Fibroblast of skin of scalp (primary cell): ENCODE results near the gene IL36A.

Experiments
- DNase-seq: peaks from one replicate; pipeline ENCODE4 v3.0.0-alpha.2; 2013

IL36A gene

DNA sequence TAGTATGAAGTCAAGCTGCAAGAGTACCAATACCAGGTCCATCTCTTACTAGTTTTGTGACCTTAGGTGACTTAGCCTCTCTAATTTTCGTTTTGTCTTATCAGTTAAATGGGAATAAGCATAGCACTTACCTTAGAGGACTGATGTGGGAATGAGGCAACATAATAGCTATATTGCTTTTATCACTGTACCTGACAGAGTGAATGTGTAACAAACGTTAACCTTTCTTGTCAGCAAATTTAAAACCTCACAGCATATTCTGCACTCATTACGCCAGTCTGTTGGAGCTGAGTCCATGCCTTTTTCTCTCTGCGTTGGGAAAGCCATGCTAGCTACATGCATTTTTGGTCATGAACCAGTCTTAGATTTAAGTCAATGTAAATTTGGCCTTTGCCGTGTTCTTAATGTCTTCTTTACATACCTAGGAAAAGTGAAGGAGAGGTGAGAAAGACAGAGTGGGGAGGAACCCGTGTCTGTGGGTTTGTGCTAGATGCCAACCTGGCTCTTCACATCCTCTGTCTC, 47.2 kb downstream of the IL36A start, which contains the start of gene IL36B:
TSS of gene IL36B (minus strand) at position 472 of the 522 bp plus-strand sequence.
- no peak for DNase-seq

DNA sequence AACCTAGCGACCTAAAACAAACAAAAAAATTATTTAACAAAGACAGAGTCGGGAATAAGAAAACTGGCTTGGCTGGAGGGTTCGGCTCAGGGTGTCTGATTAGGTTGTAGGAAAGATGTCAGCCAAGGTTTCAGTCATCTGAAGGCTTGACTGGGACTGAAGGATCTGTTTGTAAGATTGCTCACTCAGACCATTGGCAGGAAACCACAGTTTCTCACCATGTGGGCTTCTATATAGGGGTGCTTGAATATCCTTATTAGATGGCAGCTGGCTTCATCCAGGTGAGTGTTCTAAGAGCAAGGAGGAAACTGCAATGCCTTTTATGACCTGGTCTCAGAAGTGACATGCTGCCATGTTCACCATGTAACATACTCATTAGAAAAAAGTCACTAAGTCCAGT, 48.4 kb downstream of the IL36A start:
- DNase-seq = no peak

DNA sequence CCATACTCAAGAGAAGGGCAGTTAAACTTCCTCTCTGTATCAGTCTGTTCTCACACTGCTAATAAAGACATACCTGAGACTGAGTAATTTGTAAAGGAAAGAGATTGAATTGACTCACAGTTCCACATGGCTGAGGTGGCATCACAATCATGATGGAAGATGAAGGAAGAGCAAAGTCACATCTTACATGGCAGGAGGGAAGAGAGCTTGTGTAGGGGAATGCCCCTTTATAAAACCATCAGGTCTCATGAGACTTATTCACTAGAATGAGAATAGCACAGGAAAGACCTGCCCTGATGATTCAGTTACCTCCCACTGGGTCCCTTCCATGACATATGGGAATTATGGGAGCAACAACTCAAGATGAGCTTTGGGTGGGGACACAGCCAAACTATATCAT, 48.8 kb downstream of the IL36A start:
- DNase-seq = no peak

DNA sequence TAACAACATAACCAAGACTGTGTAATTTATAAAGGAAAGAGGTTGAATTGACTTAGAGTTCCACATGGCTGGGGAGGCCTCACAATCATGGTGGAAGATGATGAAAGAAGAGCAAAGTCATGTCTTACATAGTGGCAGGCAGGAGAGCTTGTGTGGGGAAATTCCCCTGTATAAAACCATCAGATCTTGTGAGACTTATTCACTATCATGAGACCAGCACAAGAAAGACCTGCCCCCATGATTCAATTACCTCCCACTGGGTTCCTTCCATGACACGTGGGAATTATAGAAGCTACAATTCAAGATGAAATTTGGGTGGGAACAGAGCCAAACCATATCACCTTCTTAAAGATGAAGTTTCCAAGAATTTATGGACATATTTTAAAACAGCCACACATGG, 51.3 kb downstream of the IL36A start:
- DNase-seq = no peak

DNA sequence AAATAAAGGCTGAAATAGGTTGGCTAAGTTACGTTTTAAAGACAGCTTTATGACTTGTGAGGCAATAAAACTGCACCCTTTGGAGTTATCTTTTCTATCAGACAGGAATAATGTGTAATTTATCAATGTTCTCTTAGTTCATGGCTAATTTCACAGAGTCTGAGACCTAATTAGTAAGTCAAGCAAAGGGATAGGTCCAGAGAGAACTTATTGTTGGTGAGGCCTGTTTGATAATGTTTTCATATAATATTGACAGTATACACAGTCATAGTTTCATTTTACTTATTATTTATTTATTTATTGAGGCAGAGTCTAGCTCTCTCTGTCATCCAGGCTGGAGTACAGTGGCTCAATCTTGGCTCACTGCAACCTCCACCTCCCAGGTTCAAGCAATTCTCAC, 51.9 kb downstream of the IL36A start:
- no peak for DNase-seq
